KMS-11 (cell line): Measurements from ENCODE around the gene MAGI2.

Experiments used
- H2AFZ ChIP-seq: fragments of 200-600 bp; sonication (generic); 2 replicates; pipeline ENCODE4 v1.6.1; 2016; ENCODE audit warnings: antibody characterized with exemption, mixed run types, low read depth
- H3K27ac ChIP-seq: fragments of 200-600 bp; sonication (generic); 2 replicates; pipeline ENCODE4 v1.6.1; 2016; ENCODE audit warnings: mild to moderate bottlenecking, mixed run types
- H3K27me3 ChIP-seq: fragments of 200-600 bp; sonication (generic); 2 replicates; pipeline ENCODE4 v1.6.1; 2017; ENCODE audit warnings: mild to moderate bottlenecking, low read depth, mixed run types, moderate library complexity; ENCODE audit not compliant: insufficient read depth
- H3K36me3 ChIP-seq: fragments of 200-600 bp; sonication (generic); 2 replicates; pipeline ENCODE4 v1.6.1; 2017; ENCODE audit warnings: mild to moderate bottlenecking, mixed run types; ENCODE audit not compliant: insufficient read depth
- H3K4me1 ChIP-seq: fragments of 200-600 bp; sonication (generic); 2 replicates; pipeline ENCODE4 v1.6.1; 2016; ENCODE audit warnings: mild to moderate bottlenecking, low read depth, mixed run types; ENCODE audit not compliant: poor library complexity, severe bottlenecking
- H3K4me2 ChIP-seq: fragments of 200-600 bp; sonication (generic); 2 replicates; pipeline ENCODE4 v1.7.0; 2016; ENCODE audit warnings: mild to moderate bottlenecking, mixed run types
- H3K4me3 ChIP-seq: fragments of 200-600 bp; sonication (generic); IDR thresholded peaks from 2 replicates; pipeline ENCODE4 v1.6.1; 2017; ENCODE audit warnings: low read depth, low read length, mixed read lengths; ENCODE audit not compliant: insufficient read depth
- H3K79me2 ChIP-seq: fragments of 200-600 bp; sonication (generic); 2 replicates; pipeline ENCODE4 v1.6.1; 2016; ENCODE audit warnings: low read depth, mixed run types; ENCODE audit not compliant: insufficient read depth
- H3K9ac ChIP-seq: fragments of 200-600 bp; sonication (generic); 2 replicates; pipeline ENCODE4 v1.6.1; 2016; ENCODE audit warnings: mild to moderate bottlenecking, mixed run types
- H4K20me1 ChIP-seq: fragments of 200-600 bp; sonication (generic); 2 replicates; pipeline ENCODE4 v1.6.1; 2016; ENCODE audit warnings: mild to moderate bottlenecking, mixed run types; ENCODE audit not compliant: insufficient read depth
- TF ChIP-seq, protein P1 (sequence below): fragments of 200-600 bp; sonication (generic); conservative IDR thresholded peaks from 2 replicates; pipeline ENCODE4 v1.6.1; 2017; ENCODE audit warnings: low read depth, mild to moderate bottlenecking, antibody characterized with exemption, low read length, moderate library complexity, mixed read lengths

MAGI2 gene

DNA sequence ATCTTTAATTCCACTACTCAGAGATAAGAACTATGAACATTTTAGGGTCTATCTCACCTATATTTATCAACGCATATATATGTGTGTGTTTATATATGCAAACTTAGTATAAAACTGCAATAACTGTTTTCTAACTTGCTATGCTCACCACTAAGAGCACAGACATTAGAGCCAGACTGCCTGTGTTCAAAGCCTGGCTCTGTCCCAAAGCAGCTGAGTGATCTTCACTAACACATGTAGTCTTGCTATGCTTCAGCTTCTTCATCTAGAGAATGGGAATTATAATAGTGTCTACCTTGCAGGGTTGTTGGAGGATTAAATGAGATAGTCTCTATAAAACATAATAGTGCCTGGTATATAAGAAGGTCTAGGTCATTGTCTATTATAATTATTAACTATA lies 165.5 kb downstream of the MAGI2 start:
- no peak overlapping the region for H3K4me2 ChIP-seq
- H3K9ac ChIP-seq, result no peak overlapping the region
- no peaks in the 10 kb centered on the region for H3K27me3 ChIP-seq
- H3K4me1 ChIP-seq, result no peaks in the 10 kb centered on the region
- no peak overlapping the region for H3K4me3 ChIP-seq
- no peak overlapping the region for H2AFZ ChIP-seq
- H3K36me3 ChIP-seq, result no peaks in the 10 kb centered on the region
- TF ChIP-seq, protein P1, sequence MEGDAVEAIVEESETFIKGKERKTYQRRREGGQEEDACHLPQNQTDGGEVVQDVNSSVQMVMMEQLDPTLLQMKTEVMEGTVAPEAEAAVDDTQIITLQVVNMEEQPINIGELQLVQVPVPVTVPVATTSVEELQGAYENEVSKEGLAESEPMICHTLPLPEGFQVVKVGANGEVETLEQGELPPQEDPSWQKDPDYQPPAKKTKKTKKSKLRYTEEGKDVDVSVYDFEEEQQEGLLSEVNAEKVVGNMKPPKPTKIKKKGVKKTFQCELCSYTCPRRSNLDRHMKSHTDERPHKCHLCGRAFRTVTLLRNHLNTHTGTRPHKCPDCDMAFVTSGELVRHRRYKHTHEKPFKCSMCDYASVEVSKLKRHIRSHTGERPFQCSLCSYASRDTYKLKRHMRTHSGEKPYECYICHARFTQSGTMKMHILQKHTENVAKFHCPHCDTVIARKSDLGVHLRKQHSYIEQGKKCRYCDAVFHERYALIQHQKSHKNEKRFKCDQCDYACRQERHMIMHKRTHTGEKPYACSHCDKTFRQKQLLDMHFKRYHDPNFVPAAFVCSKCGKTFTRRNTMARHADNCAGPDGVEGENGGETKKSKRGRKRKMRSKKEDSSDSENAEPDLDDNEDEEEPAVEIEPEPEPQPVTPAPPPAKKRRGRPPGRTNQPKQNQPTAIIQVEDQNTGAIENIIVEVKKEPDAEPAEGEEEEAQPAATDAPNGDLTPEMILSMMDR, result no peak
- no peak overlapping the region for H3K27ac ChIP-seq
- no peaks in the 10 kb centered on the region for H3K79me2 ChIP-seq
- no peaks in the 10 kb centered on the region for H4K20me1 ChIP-seq

DNA sequence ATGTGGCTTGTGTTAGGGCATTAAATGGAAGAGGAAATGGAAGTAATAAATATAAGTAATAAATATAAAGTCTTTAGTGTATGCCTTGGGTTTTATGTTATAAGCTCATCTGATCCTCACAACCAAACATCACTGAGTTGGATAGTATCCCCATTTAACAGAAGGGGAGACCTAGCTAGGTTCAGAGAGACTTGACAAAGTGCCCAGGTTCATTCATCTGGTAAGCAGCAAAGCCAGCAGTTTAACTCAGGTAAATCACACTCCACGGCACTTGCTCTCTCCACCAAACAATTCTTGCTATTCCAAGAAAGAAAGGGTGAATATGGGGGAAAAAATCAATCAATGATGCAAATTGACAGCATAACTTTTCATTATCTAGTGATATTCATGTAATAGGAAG lies 167.3 kb downstream of the MAGI2 start:
- no peak overlapping the region for H3K27ac ChIP-seq
- no peak overlapping the region for H3K9ac ChIP-seq
- no peaks in the 10 kb centered on the region for H3K27me3 ChIP-seq
- TF ChIP-seq, protein P1, result no peak
- H3K4me2 ChIP-seq, result no peak overlapping the region
- no peak overlapping the region for H2AFZ ChIP-seq
- H3K4me1 ChIP-seq, result no peaks in the 10 kb centered on the region
- no peak overlapping the region for H3K4me3 ChIP-seq
- no peaks in the 10 kb centered on the region for H3K79me2 ChIP-seq
- H4K20me1 ChIP-seq, result no peaks in the 10 kb centered on the region
- no peaks in the 10 kb centered on the region for H3K36me3 ChIP-seq

DNA sequence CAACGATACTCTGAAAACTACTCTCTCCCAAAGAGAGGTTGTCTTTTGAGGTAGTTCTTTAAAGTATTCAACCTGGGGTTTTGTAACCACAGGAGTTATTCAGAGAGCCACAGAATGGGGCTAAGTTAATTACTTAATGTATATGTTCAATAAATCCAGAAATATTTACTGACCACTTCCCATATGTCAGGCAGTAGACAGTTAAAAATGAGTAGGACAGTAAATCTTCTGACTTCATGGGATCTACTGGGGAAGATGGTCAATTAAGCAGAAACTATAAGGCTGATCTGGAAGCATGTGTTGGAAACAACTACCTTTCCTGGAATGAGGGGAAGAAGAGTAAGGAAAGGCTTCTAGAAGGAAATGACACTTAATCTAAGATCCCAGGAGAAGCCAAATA lies 167.7 kb downstream of the MAGI2 start:
- no peak overlapping the region for H3K4me2 ChIP-seq
- H4K20me1 ChIP-seq, result no peaks in the 10 kb centered on the region
- no peak overlapping the region for H3K4me3 ChIP-seq
- no peak overlapping the region for H3K27ac ChIP-seq
- H3K9ac ChIP-seq, result no peak overlapping the region
- TF ChIP-seq, protein P1, result no peak
- H3K79me2 ChIP-seq, result no peaks in the 10 kb centered on the region
- H3K4me1 ChIP-seq, result no peaks in the 10 kb centered on the region
- H3K36me3 ChIP-seq, result no peaks in the 10 kb centered on the region
- no peak overlapping the region for H2AFZ ChIP-seq
- H3K27me3 ChIP-seq, result no peaks in the 10 kb centered on the region

DNA sequence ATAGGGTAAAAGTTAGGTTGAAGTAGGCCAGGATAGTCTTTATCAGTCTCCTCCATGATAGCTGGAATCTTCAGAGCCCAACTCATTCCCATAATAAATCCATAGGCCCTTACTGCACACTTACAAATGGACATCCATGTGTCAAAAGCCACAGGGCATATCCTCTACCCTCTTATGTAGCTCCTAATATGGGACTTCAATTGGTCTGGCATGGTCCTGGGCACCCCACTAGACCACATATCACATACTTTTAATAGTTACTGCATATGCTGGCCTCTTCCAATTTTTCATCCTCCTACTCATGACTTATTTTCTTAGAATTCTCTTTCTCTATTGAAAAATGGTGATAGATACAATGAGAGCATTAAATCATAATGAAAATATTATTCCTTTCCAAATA lies 169.3 kb downstream of the MAGI2 start:
- H3K27me3 ChIP-seq, result no peaks in the 10 kb centered on the region
- no peaks in the 10 kb centered on the region for H3K4me1 ChIP-seq
- H4K20me1 ChIP-seq, result no peaks in the 10 kb centered on the region
- no peak overlapping the region for H3K9ac ChIP-seq
- no peaks in the 10 kb centered on the region for H3K36me3 ChIP-seq
- H3K79me2 ChIP-seq, result no peaks in the 10 kb centered on the region
- TF ChIP-seq, protein P1, result no peak
- no peak overlapping the region for H3K27ac ChIP-seq
- no peak overlapping the region for H2AFZ ChIP-seq
- H3K4me3 ChIP-seq, result no peak overlapping the region
- no peak overlapping the region for H3K4me2 ChIP-seq
